Adipocyte (in vitro differentiated cells): ENCODE results near the gene HNF4A.
"Not testable (repeated sequence)": the region's sequence is repeated elsewhere in the genome, so short reads cannot be mapped to it uniquely, and the experiment has no call there.

Experiments used
- DNase-seq: peaks from one replicate; pipeline ENCODE4 v3.0.0-alpha.2; 2015; ENCODE audit warnings: low read depth
- H3K27me3 ChIP-seq: replicated peaks from 2 replicates; pipeline ENCODE4 v1.7.0; 2013; ENCODE audit warnings: mild to moderate bottlenecking, low read length, moderate library complexity; ENCODE audit not compliant: control insufficient read depth, insufficient read depth
- H3K36me3 ChIP-seq: 2 replicates; pipeline ENCODE4 v1.7.0; 2013; ENCODE audit warnings: low read length, mild to moderate bottlenecking, moderate library complexity; ENCODE audit not compliant: control insufficient read depth, insufficient read depth, severe bottlenecking
- H3K4me1 ChIP-seq: 2 replicates; pipeline ENCODE4 v1.7.0; 2013; ENCODE audit warnings: mild to moderate bottlenecking, low read length, moderate library complexity; ENCODE audit not compliant: control insufficient read depth, insufficient read depth
- H3K4me3 ChIP-seq: 2 replicates; pipeline ENCODE4 v1.7.0; 2013; ENCODE audit warnings: mild to moderate bottlenecking, low read length, moderate library complexity
- H3K9ac ChIP-seq: 2 replicates; pipeline ENCODE4 v1.7.0; 2013; ENCODE audit warnings: mild to moderate bottlenecking, low read length, moderate library complexity
- H3K9me3 ChIP-seq: 2 replicates; pipeline ENCODE4 v1.7.0; 2013; ENCODE audit warnings: mild to moderate bottlenecking, low read length, moderate library complexity; ENCODE audit not compliant: control insufficient read depth

HNF4A gene

GRCh38 chr20:44331201-44331600, 24.3 kb upstream of the HNF4A start:
- peaks cover 50% of the 10 kb centered on the region for H3K27me3 ChIP-seq
- H3K9ac ChIP-seq = no peak overlapping the region
- H3K9me3 ChIP-seq = no peaks in the 10 kb centered on the region
- no peak for DNase-seq
- no peak overlapping the region for H3K4me3 ChIP-seq
- no peaks in the 10 kb centered on the region for H3K4me1 ChIP-seq
- H3K36me3 ChIP-seq = no peaks in the 10 kb centered on the region

- H3K27me3 ChIP-seq = peaks cover 54% of the 10 kb centered on the region
- no peak overlapping the region for H3K4me3 ChIP-seq
- H3K4me1 ChIP-seq = no peaks in the 10 kb centered on the region
- no peaks in the 10 kb centered on the region for H3K36me3 ChIP-seq
- no peaks in the 10 kb centered on the region for H3K9me3 ChIP-seq
- no peak for DNase-seq
- no peak overlapping the region for H3K9ac ChIP-seq
These were observed 21.2 kb upstream of the HNF4A start for GRCh38 chr20:44334306-44334705.

GRCh38 chr20:44334709-44335108, 20.8 kb upstream of the HNF4A start:
- Histone ChIP-seq H3K9ac (no peak overlapping the region), H3K4me1 (no peaks in the 10 kb centered on the region), H3K9me3 (no peaks in the 10 kb centered on the region), H3K36me3 (no peaks in the 10 kb centered on the region), H3K4me3 (no peak overlapping the region), H3K27me3 (peaks cover 53% of the 10 kb centered on the region)
- no peak for DNase-seq

DNA sequence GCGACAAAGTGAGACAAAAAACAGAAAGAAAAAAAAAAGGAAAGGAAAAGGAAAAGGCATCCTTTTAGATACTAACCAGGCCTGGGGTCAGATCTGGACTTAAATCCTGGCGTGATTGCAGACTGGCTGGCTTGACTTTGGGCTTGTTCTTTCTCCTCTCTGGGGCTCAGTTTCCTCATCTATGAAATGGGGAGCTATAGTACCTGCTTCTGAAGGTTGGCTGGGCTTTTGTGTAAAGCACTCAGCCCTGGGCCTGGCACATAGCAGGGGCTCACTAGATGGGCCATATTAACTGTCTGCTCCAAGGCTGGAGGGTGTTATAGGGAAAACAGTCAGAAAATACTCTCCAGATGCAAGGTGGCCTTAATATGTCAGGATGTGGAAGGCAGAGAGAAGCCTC, 19.8 kb upstream of the HNF4A start:
- H3K9me3 ChIP-seq = no peaks in the 10 kb centered on the region
- H3K4me3 ChIP-seq = no peak overlapping the region
- no peak overlapping the region for H3K9ac ChIP-seq
- no peaks in the 10 kb centered on the region for H3K4me1 ChIP-seq
- H3K36me3 ChIP-seq = no peaks in the 10 kb centered on the region
- peaks cover 50% of the 10 kb centered on the region for H3K27me3 ChIP-seq
- no peak for DNase-seq

- Histone ChIP-seq H3K4me1 (no peaks in the 10 kb centered on the region), H3K9me3 (no peaks in the 10 kb centered on the region), H3K9ac (no peak overlapping the region), H3K27me3 (peaks cover 50% of the 10 kb centered on the region), H3K4me3 (no peak overlapping the region), H3K36me3 (no peaks in the 10 kb centered on the region)
- no peak for DNase-seq
These were observed 19.4 kb upstream of the HNF4A start for GRCh38 chr20:44336086-44336485.

GRCh38 chr20:44336725-44337380, 18.6 kb upstream of the HNF4A start, which contains the start of gene R3HDML:
TSS of gene R3HDML (plus strand) at chr20:44337043. CDS start at chr20:44337158, 115 bp downstream.
- no peaks in the 10 kb centered on the region for H3K36me3 ChIP-seq
- no peak within 1 kb of the TSS for H3K4me3 ChIP-seq
- no peak within 1 kb of the TSS for H3K9ac ChIP-seq
- no peaks in the 10 kb centered on the region for H3K9me3 ChIP-seq
- no peak for DNase-seq
- peaks cover 50% of the 10 kb centered on the region for H3K27me3 ChIP-seq
- no peaks in the 10 kb centered on the region for H3K4me1 ChIP-seq

DNA sequence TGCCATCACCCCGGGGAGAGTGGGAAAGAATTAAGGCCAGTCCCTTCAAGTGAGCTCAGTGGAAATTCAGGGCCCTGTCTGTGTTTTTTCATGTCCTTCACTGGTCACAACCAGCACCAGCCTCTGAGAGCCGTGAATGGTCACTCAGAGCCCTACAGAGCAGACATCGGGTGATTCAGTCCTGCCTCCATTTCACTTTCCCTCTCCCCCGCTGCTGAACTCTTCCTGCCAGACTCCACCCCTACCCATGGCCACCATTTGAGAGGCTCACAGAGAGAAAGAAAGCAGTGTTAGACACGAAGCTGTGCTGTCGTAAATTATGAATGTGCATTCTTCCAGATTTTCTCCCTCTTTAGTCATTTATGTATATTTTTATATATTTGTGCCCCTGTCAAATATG, 13.3 kb upstream of the HNF4A start:
- no peak overlapping the region for H3K9ac ChIP-seq
- H3K9me3 ChIP-seq = no peaks in the 10 kb centered on the region
- no peaks in the 10 kb centered on the region for H3K36me3 ChIP-seq
- no peak overlapping the region for H3K4me3 ChIP-seq
- H3K4me1 ChIP-seq = peaks cover 5% of the 10 kb centered on the region
- H3K27me3 ChIP-seq = peaks cover 17% of the 10 kb centered on the region
- DNase-seq = peak; percentile 11

DNA sequence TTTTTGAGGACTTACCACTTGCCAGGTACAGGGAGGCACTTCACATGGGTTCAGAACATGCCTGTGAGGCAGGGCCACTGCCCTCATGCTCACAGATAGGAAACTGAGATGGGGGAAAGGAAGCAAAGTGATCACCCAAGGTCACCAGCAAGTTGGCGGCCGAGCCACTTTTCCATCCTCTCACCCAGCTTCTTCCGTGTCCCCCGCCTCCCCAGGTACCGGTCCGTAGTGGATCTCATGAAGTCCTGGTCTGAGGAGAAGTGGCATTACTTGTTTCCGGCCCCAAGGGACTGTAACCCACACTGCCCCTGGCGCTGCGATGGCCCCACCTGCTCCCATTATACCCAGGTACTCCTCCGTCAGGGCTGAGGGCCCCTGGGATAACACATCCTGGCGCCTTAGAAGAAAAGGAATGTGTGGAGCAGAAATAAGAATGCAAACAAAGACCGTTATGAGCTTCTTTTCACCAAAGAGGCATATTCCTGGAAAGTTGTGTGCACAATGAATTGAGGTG, 12.3 kb upstream of the HNF4A start:
- H3K4me1 ChIP-seq = peaks cover 5% of the 10 kb centered on the region
- no peak for DNase-seq
- H3K27me3 ChIP-seq = peaks cover 7% of the 10 kb centered on the region
- no peaks in the 10 kb centered on the region for H3K9me3 ChIP-seq
- H3K36me3 ChIP-seq = no peaks in the 10 kb centered on the region
- no peak overlapping the region for H3K4me3 ChIP-seq
- no peak overlapping the region for H3K9ac ChIP-seq

GRCh38 chr20:44344723-44345122, 10.8 kb upstream of the HNF4A start:
- H3K9me3 ChIP-seq = no peaks in the 10 kb centered on the region
- no peak for DNase-seq
- no peak overlapping the region for H3K9ac ChIP-seq
- peaks cover 11% of the 10 kb centered on the region for H3K27me3 ChIP-seq
- H3K36me3 ChIP-seq = no peaks in the 10 kb centered on the region
- peaks cover 5% of the 10 kb centered on the region for H3K4me1 ChIP-seq
- H3K4me3 ChIP-seq = no peak overlapping the region

GRCh38 chr20:44345147-44345546, 10.4 kb upstream of the HNF4A start:
- Histone ChIP-seq H3K4me1 (peaks cover 5% of the 10 kb centered on the region), H3K36me3 (no peaks in the 10 kb centered on the region), H3K9me3 (no peaks in the 10 kb centered on the region), H3K4me3 (no peak overlapping the region), H3K27me3 (peaks cover 13% of the 10 kb centered on the region), H3K9ac (no peak overlapping the region)
- no peak for DNase-seq

- not testable (repeated sequence) for DNase-seq, H3K4me1 ChIP-seq, H3K9me3 ChIP-seq, H3K9ac ChIP-seq, H3K36me3 ChIP-seq, H3K4me3 ChIP-seq
- H3K27me3 ChIP-seq = peaks cover 21% of the 10 kb centered on the region
These were observed 9.6 kb upstream of the HNF4A start for GRCh38 chr20:44345941-44346340.

- Histone ChIP-seq H3K9ac (no peak overlapping the region), H3K36me3 (no peaks in the 10 kb centered on the region), H3K9me3 (no peaks in the 10 kb centered on the region), H3K4me1 (no peaks in the 10 kb centered on the region), H3K27me3 (peaks cover 34% of the 10 kb centered on the region), H3K4me3 (no peak overlapping the region)
- no peak for DNase-seq
These were observed 7.3 kb upstream of the HNF4A start for GRCh38 chr20:44348168-44348659.
